HL-60/S4 (cell line): ENCODE results near the gene GALNT13.

Experiments
- in situ Hi-C: fragments of 300-500 bp; cut with MboI; formaldehyde crosslinking; loops from 2 replicates; pipeline ENCODE4 v1.14.3; 2022; ENCODE audit warnings: low sequenced_read_pairs

GALNT13 gene

DNA sequence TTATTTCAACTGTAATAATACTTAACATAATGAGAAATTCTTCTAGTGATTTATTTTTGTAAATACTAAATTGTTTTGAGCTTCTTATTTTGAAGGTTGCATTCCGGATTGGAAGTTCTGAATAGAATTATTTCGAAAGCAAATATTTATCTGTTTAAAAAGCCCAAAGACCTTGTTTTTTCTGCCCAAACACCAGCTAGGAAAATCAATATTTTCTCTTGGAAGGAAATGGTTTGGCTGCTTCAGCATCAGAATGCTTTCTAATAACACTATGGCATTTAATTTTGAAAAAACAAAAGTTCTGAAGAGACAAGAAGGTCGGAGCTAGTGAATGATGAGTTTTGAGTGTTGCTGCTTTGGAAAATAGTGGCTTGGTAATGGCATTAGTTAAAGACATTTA, 522.9 kb downstream of the GALNT13 start:
- in situ Hi-C loops: no loop called here

DNA sequence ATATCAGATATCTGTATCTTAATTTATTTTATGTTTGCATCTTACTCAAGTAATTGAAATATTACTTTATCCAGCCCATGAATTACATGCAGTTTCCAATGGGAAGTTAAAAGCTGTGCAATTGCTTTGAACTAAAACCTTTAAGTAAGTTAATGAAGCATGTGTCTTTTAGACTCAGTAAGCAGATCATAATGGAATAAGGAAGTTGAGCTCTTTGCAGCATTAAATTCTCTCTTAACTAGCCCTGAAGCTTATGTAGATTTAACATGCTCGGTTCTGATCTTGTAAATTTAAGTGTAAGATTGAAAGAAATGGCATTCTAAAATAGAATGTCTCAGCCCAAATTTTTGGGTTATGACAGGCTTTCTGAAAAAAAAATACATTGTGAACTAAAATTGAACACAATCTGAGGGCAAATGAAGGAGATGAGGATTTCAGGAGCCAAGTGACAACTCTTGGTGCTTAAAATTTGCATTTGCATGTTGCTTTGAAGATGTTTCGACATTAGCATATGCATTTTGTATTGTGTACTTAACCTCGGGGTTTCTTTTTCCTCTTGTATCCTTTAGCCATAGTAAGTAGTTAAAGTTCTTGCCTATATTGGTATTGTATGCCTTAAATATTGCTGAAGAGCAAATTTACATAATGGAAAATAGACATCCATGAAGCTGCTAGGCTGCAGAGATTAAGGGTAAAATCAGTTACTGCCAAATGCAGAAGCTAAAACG, 529.0 kb downstream of the GALNT13 start:
- in situ Hi-C loops: no loop called here

DNA sequence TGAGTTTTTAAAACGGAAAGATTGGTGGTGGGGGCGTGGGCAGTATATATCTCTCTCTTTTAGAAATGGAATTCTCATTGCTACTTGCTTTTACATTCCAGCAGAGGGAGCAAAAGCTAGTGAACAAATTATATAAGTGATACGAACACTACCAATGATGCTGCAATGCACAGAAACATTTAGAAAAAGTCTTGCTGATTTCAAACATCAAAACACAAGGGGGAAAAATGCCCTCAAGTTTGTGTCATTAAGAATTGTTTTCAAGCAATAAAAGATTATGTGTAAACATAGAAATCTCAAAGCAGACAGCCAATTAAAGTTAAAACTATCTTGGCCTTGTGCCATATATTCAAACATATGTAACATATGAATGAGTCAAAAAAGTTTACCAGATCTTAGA, 530.5 kb downstream of the GALNT13 start:
- in situ Hi-C loops: no loop called here

DNA sequence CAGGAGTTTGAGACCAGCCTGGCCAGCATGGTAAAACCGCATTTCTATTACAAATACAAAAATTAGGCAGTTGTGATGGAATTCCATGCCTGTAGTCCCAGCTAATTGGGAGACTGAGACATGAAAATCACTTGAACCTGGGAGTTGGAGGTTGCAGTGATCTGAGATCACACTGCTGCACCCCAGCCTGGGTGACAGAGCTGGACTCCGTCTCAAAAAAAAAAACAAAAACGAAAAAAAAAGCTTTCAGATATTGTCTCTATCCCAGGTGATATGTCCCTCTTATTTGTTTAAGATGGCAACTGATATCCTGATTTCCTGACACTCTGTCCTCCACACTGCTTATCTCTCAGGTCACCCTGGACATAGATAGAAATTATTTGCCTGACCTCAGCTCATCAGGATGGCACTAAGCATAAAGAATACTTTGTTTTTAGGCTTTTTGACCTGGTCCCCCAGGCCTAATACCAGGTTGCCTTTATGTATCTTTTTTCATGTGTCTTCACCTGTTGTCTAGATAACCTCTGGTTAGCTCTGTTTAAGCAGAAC, 531.6 kb downstream of the GALNT13 start:
- in situ Hi-C loops: no loop called here

DNA sequence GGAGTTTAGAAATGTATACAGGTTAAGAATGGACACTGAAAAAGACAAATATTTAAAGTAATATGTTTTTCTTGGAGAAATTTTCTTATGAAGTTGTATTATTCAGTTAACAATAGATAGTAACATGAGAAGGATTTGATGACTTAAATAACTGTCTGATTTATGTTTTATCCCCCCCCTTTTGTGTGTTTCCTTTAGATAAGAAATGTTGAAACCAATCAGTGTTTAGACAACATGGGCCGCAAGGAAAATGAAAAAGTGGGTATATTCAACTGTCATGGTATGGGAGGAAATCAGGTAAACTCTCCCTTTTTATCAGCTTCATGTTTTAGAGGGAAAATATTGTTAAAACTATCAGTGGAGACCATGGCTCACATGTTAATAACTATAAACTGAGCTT, 537.1 kb downstream of the GALNT13 start:
- in situ Hi-C loops: no loop called here

DNA sequence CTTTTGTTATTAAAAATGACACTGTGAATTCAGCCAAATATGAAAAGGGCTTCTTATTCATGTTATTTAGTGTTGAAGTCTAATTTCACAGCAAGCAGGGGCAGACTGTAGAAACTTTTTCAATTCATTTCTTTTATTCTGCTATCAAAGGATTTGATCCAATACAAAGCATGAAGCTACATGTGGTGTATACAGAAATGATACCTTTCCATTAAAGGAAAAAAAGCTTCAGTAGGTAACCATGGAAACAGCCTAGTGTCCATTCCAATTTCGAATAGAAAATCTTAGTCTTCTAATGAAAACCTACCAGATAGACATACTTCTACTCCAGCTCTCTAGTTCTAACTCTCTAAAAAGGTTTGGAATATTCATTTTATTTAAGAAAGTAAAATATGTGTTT, 550.5 kb downstream of the GALNT13 start:
- in situ Hi-C loops: no loop called here

DNA sequence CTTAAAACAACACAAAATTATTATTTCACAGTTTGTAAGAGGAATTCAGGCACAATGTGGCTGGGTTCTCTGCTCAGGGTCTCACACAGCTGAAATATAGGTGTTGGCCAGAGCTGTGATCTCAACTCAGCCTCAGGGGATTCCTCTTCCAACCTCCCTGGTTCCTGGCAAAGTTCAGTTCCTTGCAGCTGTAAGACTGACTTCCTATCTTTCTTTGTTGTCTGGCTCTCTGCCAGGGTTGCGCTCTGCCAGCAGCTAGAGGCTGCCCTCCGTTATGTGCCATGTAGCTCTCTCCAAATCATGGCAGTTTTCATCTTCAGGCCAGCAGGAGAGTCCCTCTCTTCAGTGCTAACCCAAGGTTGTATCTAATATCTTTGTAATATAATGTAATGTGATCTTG, 554.3 kb downstream of the GALNT13 start:
- in situ Hi-C loops: no loop called here

DNA sequence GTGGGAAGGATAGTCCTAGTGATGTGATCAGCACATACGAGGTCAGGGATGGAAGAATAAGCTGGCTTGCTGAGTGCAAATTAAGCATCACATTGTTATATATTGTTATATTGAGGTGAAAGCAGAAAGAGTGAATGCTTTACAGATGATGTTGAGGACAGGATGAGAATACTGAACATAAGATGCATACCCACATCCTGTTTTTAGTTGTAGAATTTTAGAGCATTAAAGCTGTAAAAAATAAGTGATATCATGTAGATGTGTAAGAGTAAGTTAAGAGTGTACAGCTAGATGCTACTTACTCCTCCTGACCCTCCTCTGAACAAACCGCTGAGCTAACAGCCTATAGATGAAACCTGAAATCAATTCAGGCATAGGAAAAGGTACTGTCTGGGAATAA, 555.7 kb downstream of the GALNT13 start:
- in situ Hi-C loops: no loop called here

DNA sequence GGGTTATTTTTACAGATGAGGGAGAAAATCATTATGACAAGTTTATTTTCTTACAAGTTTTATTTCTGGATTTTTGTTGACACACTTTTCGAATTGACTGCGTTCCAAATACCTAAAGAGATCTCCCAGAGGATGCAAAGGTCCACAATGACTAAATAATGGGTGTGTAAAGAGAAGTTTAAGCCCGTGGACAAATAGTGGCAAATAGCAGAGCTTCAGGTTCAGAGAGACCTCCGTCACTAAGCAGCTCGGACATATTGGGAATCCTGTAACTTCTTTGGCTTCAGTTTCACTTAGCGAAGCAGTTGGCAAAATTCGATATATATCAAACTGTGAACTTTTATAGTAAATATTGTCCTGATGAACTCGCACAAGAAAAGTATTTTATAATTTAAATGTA, 556.3 kb downstream of the GALNT13 start:
- in situ Hi-C loops: no loop called here

DNA sequence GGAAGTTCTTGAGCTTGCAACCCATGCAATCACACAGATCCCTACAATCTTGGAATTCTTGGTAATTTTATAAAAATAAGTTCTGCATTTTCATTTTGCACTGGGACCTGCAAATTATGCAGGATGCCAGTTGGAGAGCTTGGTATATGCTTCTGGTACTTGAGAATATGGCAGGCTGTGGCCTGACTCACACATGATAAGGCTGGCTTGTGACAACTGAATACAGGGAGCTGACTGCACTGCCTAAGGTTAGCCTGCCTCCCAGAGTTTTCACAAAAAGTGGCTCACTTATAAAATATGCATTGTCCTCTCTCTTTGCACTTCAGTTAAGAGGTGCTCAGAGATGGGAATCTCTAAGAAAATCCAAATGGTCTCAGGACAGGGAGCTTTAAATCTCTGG, 561.3 kb downstream of the GALNT13 start:
- in situ Hi-C loops: no loop called here

DNA sequence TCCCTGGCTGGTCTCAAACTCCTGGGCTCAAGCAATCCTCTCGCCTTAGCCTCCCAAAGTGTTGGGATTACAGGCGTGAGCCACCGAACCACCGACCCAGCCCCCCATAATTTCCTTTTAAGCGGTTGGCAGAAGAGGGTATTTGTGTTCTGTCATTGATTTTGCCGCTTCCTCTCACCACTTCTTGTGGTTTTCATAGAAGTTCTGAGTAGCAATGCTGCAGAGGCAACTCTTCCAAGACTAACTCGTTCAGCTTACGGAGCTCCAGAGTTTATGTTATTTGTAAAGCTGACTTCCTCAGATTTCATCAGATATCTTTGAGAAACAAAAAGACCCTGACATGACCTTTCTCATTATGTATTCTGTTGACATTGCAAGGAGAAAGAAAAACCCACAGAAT, 565.4 kb downstream of the GALNT13 start:
- in situ Hi-C loops: no loop called here

DNA sequence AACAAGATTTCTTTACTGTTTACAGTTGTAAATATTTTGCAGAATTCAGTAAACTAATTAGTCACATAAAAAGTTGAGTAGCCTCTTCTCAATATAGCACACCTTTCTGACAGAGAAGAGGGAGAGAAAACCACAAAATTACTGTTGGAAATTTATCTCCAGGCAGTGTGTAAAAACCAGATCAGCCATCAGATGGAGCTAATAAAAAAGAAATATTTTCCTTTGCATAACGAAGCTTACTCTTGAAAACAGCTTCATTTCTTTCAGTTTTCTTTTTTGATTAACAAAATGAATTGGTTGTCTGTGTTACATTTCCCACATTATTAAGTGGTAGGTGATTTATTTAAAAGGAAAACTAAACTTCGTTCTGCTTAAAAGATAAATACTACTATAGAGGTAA, 567.4 kb downstream of the GALNT13 start:
- in situ Hi-C loops: no loop called here

DNA sequence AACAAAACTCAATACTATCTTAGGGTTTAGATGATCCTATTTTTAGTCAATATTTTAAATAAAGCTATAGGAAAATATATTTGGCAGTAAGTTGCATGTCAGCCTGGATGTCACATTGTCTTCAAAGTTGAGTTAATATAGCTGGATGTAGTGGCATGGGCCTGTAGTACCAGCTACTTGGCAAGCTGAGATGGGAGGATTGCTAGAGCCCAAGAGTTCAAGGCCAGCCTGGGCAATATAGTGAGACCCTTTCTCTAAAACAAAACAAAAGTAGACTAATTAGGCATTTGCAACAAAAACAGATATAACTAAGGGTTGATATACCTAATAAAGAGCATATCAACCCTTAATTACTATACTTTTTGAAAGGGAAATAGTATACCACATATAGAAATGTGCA, 572.2 kb downstream of the GALNT13 start:
- in situ Hi-C loops: no loop called here

DNA sequence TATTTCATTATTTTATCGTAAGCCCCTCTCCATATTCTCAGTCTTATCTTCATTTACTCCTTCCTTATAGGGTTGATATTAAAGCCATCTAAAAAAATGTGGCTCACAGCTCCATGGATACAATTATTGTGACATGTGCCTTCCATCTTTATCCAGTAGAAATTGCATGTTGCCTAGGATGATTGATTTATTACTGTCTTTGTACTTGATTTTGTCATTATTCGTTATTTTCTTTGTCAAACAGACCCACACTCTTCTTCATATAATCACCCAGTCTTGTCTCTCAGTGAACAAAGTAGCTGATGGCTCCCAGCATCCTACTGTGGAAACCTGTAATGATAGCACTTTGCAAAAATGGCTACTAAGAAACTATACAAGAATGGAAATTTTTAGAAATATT, 574.6 kb downstream of the GALNT13 start:
- in situ Hi-C loops: no loop called here

DNA sequence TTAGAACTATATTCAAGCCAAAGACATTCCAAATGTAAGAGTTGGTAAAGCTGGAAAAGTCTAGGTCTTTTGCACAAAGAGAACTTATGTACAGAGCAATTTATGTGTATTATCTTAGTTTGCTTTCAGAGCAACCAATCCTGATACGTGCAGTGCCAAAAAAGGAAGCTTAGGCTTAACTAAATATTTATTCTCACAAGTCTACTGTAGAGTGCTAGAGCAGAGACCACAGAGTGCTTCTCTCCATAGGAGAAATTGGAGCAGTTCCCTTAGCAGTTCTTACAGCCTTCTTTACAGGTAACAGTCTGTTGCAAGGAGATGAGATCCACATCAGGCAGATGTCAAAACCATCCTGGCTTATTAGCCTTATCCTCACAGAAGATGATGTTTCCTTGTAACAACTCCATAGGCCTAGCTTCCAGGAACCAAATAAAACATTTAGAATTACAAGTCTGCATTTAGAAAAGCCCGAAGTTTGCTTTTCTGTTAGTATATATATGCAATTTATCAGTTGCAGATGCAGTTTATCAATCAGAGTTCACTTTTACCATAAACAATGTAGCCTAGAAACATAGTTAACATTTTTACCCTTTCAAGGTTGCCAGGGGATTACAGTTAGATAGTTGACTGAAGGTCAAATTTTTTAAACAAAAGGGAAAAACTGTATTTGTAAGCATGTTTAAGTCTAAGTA, 576.2 kb downstream of the GALNT13 start:
- in situ Hi-C loops: no loop called here

DNA sequence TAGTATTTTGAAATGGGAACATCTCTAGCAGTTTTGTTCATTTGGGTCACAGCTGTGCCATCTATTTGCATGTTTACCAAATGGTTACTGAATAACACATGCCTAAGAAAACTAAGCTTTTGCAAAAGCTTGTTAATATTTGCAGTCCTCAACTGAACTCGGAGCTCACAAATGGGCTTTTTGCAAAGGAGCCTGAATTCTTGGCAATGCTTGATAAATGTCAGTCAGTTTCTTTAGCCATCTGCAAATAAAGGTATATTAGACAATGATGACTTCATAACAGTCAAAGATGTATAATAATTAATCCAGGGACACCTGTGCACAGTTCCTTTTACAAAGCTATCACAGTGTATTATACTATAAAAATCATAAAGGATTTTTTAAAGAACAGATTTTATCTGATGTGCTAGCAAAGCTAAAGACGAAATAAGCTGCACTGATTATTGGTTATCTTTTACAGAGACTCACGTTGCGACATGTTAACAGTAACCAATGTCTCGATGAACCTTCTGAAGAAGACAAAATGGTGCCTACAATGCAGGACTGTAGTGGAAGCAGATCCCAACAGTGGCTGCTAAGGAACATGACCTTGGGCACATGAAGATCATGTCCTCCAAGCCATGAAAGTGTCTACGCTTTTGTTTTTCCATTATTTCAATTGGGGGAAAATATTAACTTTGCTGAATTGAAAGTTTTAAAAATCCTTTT, 578.4 kb downstream of the GALNT13 start:
- in situ Hi-C loops: no loop called here

DNA sequence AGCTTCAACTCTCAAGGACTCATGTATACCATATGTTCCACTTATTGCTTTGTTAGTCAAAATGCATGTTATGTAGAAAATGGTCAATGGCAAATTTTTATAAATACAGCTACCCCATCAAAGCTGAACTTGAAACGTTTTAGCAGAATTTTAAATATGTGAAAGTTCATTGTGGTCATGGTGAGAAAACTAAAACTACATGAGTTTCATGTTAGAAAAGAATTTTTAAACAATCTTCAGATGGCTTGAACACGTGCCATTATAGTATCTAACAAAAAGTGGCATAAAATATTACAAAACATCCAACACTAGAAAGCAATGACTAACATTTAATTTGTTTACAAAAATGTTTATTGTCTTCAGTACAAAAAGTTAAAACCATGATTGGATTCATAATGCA, 580.7 kb downstream of the GALNT13 start:
- in situ Hi-C loops: no loop called here

DNA sequence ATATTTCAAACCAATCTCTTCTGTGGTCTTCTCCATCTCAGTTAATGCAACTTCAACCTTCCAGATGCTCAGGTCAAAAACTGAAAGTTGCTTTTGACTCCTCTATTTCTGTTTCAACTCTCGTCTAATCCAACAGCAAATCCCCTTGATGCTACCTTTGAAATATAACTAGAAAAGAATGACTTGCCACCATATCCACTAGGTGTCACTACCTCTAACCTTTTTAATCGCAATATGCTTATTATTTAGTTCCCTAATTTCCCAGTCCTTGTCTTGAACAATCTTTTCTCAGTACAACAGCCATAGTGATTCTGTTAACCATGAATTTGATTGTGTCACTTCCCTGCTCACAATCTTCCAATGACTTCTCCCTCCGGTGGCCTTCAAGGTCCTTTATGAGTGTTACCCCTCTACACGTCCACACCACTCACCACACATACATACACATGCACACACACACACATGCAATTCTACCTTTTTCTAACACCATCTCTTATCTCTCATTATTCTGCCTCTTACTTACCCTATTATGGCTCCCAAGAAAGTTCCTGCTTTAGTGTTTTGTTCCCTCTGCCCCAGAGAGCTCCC, 581.3 kb downstream of the GALNT13 start:
- in situ Hi-C loops: no loop called here

DNA sequence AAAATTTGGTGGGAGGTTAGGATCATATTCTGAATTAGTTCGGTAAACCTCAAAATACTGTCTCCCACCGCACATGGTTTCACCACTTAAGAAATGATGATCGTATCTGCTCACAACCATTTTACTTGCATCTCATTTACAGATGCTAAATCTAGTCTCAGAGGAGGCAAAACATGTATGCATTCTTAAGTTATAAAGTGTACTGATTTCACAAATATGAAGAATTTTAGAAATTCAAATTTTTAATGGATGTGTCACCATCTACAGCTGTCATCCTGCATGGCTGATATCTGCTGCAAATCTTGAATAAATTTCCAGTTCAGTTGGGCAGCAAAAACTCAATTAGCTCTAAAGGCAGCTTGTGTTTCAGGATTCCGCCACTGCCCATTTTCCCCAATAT, 583.4 kb downstream of the GALNT13 start:
- in situ Hi-C loops: no loop called here

DNA sequence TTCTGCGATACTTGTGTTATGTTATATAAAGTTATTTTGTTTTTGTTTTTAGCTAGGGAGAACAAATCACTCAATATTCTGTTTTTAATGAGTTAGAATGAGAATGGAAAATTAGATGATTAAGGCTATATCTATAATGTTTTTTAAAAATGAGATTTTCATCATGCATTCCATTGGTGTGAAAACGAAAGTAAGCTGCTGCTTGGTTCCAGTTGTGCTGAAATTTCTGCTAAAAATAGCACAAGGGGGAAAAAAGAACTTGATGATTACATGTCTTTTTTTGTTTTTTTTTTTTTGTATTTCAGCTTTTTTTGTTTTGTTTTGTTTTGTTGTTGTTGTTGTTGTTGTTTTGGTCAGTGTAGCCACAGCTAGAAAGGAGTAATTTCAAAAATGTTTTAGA, 584.1 kb downstream of the GALNT13 start:
- in situ Hi-C loops: no loop called here

DNA sequence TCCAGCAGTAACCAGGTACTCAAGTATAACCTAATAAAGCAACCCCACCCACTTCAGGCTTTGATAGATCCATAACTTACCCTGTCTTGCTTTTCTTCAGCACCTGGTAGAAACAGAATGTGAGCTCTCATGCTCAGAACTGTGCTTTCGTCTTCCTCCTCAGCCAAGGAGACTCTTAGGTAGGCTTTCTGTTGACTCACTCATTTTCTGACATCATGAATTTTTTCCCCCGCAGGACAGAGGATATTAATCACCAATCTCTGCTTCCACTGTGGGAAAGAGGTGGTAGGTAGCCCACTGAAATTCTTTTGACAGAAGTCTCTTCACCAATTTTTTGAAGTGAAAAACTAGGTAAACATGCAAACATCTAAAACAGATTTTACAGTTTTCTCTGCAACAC, 585.6 kb downstream of the GALNT13 start:
- in situ Hi-C loops: no loop called here

DNA sequence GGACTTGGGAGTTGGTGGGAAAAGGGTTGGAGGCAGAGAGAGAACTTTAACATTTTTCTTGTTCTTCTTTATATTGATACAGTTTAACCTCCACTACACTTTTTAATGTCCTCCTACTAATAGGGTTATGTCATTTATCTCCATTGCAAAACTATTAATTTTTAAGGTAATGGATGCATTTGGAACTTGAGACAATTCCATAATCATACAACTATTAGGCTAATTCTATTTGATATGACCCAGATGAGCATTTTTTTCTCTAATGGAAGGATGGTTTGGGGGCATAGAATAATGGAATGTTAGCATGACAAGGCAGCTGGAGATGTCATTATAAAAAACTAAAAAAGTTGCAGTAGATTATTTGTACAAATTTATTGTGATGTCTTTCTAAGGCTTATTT, 587.6 kb downstream of the GALNT13 start:
- in situ Hi-C loops: no loop called here
